ENCODE results near the gene MROH7. TPM values are rescaled to one million over a fixed set of nuclear protein-coding genes. Genes with fewer than 3 reads are reported as not detected.

The MROH7 gene
- total RNA-seq, 1 donor from 2014 or later = 3.6 TPM

DNA sequence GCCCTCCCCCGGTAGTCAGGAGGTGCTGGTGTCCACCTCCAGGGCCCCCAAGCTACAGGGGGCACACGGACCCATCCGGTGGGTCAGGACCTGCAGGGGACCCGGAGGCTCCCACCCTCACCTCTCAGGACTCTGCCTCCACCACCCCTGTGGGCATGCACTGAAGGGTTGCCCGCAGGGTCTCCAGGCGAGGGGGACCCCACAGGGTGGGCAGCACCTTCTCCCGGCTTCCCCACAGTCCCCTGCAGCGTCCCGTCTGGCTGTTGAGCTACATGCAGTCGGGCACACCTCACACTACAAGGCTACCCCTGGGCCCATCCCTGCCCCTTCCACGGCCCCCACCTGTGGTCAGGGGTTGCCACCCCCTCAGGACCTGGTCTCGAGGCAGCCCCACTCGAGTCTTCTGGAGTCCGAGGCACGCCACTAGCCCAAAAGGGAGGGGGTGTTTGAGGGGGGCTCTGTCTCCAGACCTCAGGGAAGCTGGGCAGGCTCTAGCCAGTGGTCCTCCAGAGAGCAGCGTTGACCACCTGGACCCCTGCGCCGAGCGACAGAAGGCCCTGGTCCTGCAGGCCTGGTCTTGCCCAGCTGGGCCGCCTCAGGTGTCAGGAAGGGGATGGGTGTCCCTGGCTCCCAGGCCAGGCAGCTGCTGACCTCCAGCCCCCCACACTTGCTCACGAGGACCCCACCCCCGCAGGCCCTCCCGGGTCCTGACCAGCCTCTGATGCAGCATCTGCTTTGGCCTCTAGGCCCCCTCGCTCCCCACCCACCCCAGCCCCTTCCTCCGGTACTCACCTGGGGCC, 113.1 kb downstream of the MROH7 start:
- Histone ChIP-seq H3K9me3 (no peaks in the 10 kb centered on the region), H3K27me3 (no peaks in the 10 kb centered on the region), H3K4me3 (no peak overlapping the region), H3K27ac (no peak overlapping the region), H3K36me3 (peaks cover 24% of the 10 kb centered on the region), H3K4me1 (no peaks in the 10 kb centered on the region)
- intact Hi-C loops (cut with DNase I) = no loop called here
- ATAC-seq = peak; percentile 16
- no peak for DNase-seq
- TF ChIP-seq, protein P1, sequence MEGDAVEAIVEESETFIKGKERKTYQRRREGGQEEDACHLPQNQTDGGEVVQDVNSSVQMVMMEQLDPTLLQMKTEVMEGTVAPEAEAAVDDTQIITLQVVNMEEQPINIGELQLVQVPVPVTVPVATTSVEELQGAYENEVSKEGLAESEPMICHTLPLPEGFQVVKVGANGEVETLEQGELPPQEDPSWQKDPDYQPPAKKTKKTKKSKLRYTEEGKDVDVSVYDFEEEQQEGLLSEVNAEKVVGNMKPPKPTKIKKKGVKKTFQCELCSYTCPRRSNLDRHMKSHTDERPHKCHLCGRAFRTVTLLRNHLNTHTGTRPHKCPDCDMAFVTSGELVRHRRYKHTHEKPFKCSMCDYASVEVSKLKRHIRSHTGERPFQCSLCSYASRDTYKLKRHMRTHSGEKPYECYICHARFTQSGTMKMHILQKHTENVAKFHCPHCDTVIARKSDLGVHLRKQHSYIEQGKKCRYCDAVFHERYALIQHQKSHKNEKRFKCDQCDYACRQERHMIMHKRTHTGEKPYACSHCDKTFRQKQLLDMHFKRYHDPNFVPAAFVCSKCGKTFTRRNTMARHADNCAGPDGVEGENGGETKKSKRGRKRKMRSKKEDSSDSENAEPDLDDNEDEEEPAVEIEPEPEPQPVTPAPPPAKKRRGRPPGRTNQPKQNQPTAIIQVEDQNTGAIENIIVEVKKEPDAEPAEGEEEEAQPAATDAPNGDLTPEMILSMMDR (IDR thresholded peaks at IDR 0.05) = no peak

DNA sequence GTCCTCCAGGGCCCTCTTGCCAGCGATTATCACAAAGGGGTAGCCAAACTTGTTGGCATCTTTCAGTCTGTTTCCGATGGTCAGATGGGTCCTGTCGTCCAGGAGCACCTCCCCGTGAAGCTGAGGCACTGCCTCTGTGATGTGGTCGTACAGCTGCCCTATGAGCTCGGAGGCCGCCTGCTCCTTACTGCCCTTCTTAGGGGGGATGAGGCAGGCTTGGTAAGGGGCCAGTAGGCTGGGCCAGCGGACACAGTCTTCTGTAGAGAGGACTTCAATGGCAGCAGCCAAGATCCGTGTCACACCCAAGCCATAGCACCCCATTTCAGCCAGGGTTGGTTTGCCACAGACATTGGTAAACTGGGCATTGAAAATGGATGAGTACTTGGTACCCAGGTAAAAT, 116.2 kb downstream of the MROH7 start:
- H3K27ac ChIP-seq = no peak overlapping the region
- TF ChIP-seq, protein P1 (IDR thresholded peaks at IDR 0.05) = no peak
- H3K27me3 ChIP-seq = no peaks in the 10 kb centered on the region
- intact Hi-C loops (cut with DNase I) = no loop called here
- DNase-seq = no peak
- H3K9me3 ChIP-seq = no peaks in the 10 kb centered on the region
- H3K36me3 ChIP-seq = peaks cover 24% of the 10 kb centered on the region
- H3K4me1 ChIP-seq = no peaks in the 10 kb centered on the region
- ATAC-seq = no peak
- H3K4me3 ChIP-seq = no peak overlapping the region

DNA sequence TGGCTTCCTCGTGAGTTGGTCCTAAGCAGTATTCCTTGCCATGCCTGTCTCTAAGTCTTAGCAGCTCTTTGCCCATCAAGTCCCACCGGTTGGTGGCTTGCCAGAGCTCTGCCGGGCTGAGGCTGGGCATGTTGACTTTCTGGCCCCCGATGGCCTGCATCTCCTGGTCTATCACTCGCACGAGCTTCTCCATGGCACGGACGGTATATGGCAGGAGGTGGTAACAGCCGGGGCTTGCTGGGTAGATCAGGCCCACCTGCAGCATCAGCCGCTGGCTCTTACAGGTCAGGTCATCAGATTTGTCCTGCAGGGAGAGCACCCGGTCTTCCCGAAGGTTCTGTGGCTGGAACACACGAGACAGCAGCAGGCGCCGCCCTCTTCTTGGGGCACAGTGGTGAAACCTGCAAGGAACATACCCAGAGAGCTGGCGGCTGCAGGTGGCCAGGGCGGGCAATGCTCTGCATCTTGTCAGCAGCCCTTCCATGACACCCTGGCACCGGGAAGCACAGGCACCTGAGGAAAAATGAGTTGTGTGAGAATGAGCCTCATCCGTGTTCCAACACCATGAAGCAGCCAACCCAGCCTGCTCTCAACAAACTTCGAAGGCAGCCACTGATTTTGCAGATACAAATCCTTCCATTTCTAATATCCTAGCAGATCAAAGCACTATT, 117.2 kb downstream of the MROH7 start:
- Histone ChIP-seq H3K36me3 (peaks cover 24% of the 10 kb centered on the region), H3K27me3 (no peaks in the 10 kb centered on the region), H3K4me3 (no peak overlapping the region), H3K9me3 (no peaks in the 10 kb centered on the region), H3K27ac (no peak overlapping the region), H3K4me1 (no peaks in the 10 kb centered on the region)
- TF ChIP-seq, protein P1 (IDR thresholded peaks at IDR 0.05) = no peak
- DNase-seq = no peak
- ATAC-seq = no peak
- intact Hi-C loops (cut with DNase I) = no loop called here

Other genes with a start within 250 kb of the MROH7 start
- gene SSBP3, start 235.4 kb upstream of the MROH7 start, total RNA-seq = 40.4 TPM
- 5.0 TPM for gene ACOT11, start 93.6 kb upstream of the MROH7 start, total RNA-seq
- gene FAM151A, start 18.3 kb upstream of the MROH7 start, total RNA-seq = not detected
- 16.4 TPM for gene TTC4, start 74.1 kb downstream of the MROH7 start, total RNA-seq
- 3.5 TPM for gene PARS2, start 122.7 kb downstream of the MROH7 start, total RNA-seq
- gene TTC22, start 159.5 kb downstream of the MROH7 start, total RNA-seq = 7.1 TPM
- gene DHCR24, start 245.4 kb downstream of the MROH7 start, total RNA-seq = 749 TPM